Posterior vena cava (tissue), 2 donors: ENCODE data around the gene PTOV1. TPM values are rescaled to one million over a fixed set of nuclear protein-coding genes. Genes with fewer than 3 reads are reported as not detected.

Source experiments
- DNase-seq: peaks from one replicate; pipeline ENCODE4 v3.0.0-alpha.2; 2020; ENCODE audit warnings: low spot score
- intact Hi-C, 2 donors: fragments of 100-400 bp; cut with DNase I; formaldehyde crosslinking; loops; one replicate each; pipeline versions ENCODE4 v1.14.1 to v1.14.2; 2022 to 2023
- total RNA-seq, 2 donors: library from RNA; stranded (reverse); fragmentation: NEBNext Ultra II Directional; extraction: Animal tissue kit (Norgen Biotek cat#: 25700); gene quantifications; one replicate each; pipeline ENCODE4 v1.2.1, GENCODE V29; 2021
- donor health status: DM: yes; HTN: yes; CAD: no.
- donor health status: DM: yes; HTN: yes; CAD: no.

The PTOV1 gene
- total RNA-seq, 2 donors from 2014 or later: 78.7 to 95.2 TPM

DNA sequence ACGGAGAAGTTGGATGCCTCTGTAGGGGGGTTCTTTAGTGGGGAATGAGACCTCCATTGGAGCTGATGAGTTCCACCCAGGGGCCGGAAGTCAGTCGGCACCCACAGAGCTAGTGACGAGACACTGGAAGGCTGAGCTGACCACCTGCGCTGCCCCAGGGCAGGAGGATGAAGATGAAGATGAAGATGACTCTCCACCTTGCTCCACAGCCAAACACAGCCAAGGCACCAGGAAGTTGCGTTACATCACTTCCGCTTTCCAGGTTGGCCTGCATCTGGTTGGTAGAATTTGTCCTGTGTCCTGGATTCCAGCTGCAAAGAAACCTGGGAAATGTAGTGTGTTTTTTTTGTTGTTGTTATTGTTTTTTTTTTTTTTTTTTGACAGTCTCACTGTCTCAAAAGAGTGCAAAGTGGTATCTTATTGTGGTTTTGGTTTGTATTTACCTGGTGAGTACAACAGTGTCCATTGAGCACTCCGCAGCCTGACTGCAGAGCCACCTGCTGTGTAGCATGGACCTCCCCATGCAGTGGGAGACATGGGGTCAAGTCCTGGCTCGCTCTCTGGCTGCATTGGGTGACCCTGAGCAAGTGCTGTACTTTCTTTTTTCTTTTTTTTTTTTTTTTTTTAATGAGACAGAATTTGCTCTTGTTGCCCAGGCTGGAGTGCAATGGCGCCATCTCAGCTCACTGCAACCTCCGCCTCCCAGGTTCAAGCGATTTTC, 28.4 kb downstream of the PTOV1 start:
- intact Hi-C loops: no loop called here
- DNase-seq: no peak

DNA sequence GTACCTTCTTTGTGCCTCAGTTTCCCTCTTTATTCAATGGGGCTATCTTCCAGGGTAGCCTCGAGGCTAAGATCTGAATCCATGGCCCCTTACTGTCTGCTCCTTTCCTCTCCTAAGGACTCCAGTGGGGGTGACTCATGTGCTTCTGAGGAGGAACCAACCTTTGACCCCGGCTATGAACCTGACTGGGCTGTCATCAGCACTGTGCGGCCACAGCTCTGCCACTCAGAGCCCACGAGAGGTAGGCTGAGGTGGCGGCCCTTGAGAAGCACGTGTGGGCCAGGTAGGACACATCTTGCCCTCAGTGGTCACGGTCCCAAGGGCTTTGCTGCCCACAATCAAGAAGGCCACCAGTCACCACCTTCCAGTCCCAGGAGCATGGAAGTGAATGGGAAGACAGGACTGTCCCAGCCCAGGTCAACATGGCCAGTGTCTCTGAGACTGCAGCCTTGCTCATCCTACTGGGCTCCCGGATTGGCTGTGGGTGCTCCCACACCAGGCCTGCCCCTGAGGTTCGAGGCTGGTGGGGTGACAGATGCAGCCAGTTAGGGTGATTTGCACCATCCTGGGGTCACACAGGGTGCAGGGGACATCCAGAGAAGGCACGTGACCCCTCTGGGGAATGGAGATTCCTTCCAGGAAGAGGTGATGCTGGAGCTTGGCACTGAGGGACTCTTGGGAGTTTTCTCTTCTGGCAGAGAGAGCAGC, 29.4 kb downstream of the PTOV1 start:
- peak; percentile 66 for DNase-seq
- intact Hi-C loops: no loop called here

DNA sequence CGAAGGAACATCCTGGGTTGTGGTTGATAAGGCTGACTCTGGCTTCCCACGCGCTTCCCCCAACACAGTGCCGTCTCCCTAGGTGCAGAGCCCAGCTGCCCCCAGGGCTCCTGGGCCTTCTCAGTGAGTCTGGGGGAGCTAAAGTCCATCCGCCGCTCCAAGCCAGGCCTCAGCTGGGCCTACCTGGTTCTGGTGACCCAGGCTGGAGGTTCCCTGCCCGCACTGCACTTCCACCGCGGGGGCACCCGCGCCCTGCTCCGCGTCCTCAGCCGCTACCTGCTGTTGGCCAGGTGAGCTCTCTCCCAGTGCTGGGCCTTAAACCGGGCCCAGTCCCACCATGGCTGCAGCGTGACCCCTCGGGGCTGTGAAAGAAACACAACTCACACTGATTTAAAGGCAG, 30.2 kb downstream of the PTOV1 start:
- DNase-seq: no peak
- intact Hi-C loops: no loop called here

DNA sequence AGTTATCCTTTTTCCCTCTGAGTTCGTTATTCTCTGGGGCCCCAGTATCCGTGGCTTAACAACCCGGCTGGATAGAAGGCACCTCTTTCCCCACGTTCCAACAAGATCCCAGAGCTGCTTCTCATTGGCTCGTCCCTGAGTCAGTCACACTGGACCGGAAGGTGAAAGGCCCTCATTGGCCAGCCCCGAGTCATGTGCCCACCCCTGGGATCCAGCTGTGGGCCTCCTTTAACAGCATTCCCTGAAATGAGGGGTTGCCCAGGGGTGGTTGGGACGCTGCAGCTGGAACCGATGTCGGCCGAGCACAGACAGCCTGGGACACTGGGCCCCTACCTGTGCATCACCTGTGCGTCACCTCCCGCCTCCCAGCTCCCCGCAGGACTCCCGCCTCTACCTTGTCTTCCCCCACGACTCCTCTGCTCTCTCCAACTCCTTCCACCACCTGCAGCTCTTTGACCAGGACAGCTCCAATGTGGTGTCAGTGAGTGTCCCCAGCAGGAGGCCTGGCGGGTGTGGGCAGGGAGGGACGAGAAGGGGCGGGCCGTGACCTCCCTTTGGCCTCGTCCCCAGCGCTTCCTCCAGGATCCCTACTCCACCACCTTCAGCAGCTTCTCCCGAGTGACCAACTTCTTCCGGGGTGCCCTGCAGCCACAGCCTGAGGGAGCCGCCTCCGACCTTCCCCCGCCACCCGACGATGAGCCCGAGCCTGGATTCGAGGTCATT, 30.9 kb downstream of the PTOV1 start:
- no peak for DNase-seq
- intact Hi-C loops: no loop called here

DNA sequence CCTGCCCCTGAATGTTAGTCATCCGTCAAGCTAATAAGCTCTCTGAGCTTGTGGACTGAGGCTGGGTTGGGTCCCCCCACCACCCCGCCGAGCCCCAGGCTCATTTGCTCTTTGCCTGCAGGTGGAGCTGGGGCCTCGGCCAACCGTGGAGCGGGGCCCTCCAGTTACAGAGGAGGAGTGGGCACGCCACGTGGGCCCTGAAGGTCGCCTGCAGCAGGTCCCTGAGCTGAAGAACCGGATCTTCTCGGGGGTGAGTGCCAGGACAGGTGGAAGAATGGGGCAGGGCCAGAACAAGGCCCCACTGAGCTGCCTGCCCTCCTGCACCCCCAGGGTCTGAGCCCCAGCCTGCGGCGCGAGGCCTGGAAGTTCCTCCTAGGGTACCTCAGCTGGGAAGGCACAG, 31.7 kb downstream of the PTOV1 start:
- intact Hi-C loops: no loop called here

DNA sequence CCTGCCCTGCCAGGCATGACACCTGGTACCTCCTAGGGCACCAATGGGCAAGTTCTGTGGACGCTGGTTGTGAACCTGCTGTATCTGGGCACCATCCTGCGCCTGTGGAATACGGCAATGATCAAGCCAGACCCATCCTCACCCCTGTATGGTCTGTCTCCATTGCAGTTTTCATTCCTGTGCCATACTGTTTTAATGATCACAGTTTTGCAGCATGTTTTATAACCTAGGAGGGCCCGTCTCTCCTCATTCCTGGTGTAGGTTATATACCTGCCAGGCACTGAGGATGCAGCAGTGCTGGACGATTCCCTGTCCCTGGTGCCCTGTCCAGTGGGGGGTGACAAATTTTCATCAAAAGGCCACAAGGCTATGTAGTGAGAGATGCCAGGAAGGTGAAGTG, 32.1 kb downstream of the PTOV1 start:
- no peak for DNase-seq
- intact Hi-C loops: no loop called here

More for the DNA sequence above, 31.7 kb downstream of the PTOV1 start:
- DNase-seq: no peak

DNA sequence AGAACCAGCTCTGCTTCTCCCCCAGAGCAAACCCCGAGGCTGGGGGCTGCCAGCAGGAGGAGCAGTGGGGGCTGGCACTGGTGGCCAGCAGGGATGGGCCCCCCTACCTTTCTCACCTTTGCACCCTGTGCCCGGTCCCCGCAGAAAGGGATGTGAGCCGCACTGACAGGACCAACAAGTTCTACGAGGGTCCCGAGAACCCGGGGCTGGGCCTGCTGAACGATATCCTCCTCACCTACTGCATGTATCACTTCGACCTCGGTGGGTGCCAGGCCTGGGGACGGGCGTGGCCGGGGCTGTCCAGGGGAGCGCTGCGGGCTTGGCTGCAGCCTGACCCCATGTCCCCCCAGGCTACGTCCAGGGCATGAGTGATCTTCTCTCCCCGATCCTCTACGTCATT, 33.1 kb downstream of the PTOV1 start:
- no peak for DNase-seq
- intact Hi-C loops: no loop called here

DNA sequence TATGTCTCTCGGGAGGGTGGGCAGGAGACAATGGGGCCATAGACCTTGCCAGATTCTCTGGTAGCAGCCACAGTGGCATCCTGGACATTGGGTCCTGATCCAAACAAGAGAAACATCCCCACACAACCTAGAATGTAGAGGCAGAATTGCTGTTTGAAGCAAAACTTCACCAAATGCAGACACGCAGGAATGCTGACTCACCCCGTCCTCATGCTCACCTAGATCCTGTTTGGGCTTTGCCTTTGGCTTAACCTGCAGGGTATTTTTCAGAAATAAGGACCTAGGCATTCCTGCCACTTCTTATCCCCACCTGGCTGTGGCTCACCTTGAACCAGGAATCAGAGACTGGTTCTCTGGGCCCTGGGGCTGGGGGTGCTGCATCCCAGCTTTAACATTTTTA, 33.8 kb downstream of the PTOV1 start:
- no peak for DNase-seq
- intact Hi-C loops: no loop called here

DNA sequence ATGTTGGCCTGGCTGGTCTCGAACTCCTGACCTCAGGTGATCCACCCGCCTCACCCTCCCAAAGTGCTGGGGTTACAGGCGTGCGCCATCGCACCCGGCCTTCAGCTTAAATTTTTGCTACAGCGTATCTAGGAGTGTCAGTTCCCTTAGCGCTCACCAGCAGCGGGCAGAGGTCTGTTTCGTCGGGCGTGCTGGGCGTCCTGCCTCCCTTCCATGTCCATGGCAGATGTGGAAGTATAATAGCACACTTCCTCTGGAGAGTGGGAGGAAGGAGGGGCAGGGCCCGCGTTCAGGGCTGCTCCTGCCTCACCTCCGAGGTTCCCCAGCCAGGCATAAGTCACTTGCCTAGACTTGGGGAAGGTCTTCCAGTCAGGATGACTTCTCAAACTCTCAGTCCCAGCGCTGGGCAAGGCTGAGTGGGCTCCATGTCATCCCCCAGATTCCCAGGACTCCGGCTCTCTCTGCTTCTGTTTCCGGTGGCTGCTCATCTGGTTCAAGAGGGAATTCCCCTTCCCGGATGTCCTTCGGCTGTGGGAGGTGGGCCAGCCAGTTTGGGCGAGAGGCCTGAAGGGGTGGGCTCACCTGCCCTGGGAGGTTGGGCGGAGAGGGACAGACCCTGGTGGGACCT, 36.2 kb downstream of the PTOV1 start:
- intact Hi-C loops: no loop called here
- no peak for DNase-seq

DNA sequence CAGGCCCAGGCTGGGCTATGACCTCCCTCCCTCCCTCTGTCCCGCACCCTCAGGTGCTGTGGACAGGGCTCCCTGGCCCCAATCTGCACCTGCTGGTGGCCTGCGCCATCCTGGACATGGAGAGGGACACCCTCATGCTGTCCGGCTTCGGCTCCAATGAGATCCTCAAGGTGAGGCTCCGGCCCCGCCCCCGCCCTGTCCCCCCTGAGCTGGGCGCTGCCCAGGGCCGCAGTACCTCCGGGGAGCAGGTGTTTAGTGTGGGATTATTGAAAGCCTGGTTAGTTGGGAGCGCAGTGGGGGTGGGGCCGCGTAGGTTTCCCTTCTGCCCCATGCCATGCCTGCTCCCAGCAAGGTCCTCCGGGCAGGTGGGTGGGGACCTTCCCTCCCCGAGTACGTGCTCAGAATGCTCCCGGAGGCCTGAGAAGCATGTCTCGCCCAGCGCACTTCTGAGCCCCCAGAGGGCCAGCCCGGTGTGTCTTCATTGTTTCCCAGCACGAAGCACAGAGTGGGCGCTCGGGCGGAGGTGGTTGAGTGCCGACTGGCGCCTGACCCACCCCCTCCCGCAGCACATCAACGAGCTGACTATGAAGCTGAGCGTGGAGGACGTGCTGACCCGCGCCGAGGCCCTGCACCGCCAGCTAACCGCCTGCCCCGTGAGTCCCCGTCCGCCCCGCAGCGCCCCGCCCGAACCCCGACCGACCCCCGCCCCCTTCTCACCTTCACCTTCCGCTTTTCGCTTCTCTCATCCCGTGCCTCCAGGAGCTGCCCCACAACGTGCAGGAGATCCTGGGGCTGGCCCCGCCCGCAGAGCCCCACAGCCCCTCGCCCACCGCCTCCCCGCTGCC, 36.9 kb downstream of the PTOV1 start:
- DNase-seq: no peak
- intact Hi-C loops: no loop called here

DNA sequence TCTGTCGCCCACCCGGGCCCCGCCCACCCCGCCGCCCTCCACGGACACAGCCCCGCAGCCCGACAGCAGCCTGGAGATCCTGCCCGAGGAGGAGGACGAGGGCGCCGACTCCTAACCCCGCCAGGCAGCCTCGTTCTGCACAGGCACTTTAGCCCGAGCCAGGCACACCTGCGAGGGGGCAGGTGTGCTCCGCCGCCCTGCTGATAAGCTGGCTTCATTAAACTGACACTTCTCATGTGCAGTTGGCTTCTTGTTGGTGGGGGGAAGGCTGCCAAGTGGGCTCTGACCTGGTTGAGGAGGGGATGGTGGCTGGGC, 37.5 kb downstream of the PTOV1 start:
- intact Hi-C loops: no loop called here
- DNase-seq: no peak

DNA sequence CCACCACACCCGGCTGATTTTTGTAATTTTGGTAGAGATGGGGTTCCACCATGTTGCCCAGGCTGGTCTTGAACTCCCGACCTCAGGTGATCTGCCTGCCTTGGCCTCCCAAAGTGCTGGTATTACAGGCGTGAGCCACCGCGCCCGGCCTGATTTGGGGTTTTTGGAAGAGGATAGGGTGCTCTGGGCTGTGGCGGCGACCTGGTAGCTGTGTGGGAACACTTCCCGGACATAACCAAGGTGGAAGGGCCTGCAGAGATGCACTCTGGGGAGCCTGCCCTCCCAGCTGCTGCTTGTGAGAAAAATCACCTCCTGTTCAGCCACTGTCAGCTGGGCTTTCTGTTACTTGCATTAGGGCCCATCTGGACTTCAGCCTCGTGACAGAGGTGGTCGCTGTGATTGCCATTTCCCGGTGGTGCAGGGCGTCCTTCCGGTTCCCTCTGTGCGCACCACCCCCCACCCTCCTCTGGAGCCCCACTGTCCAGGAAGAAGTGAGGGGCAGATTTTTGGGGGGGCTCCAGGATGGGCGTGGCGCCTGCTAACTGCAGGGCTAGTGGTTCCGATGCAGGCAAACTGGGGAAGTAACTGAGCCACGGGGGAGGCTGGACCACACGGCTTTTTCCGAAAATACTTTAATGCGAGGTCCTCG, 38.2 kb downstream of the PTOV1 start:
- DNase-seq: no peak

DNA sequence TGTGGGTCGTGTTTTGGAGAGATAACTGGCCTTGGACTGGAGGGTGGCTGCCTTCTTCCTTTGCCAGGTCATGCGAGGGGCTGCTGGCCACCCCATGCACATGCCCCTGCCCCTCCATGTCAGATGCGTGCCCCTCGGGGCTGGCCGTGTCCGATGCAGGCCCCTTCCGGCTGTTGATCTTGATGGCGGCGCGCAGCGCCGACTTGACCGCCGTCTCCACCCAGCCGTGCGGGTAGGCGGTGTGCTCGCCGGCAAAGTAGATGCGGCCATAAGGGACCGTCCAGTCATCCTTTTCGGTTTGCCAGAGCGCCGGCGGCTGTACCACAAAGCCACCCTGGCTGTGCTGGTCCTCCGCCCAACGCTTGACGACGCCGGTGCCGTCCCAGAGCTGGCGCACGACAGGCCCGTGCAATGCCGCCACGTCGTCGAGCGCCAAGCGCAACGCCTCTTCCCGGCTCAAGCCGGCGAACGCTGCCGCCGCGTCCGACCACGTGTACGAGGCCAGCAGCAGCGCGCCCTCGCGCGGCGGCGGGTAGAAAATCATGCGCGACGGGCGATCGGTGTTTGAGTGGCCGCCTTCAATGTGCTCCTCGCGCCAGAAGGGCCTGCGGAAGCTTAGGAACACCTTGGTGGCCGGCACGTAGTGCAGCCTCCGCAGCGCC, 38.9 kb downstream of the PTOV1 start:
- DNase-seq: peak; percentile 94
- intact Hi-C loops: no loop called here

More for the DNA sequence above, 38.2 kb downstream of the PTOV1 start:
- intact Hi-C loops: no loop called here

DNA sequence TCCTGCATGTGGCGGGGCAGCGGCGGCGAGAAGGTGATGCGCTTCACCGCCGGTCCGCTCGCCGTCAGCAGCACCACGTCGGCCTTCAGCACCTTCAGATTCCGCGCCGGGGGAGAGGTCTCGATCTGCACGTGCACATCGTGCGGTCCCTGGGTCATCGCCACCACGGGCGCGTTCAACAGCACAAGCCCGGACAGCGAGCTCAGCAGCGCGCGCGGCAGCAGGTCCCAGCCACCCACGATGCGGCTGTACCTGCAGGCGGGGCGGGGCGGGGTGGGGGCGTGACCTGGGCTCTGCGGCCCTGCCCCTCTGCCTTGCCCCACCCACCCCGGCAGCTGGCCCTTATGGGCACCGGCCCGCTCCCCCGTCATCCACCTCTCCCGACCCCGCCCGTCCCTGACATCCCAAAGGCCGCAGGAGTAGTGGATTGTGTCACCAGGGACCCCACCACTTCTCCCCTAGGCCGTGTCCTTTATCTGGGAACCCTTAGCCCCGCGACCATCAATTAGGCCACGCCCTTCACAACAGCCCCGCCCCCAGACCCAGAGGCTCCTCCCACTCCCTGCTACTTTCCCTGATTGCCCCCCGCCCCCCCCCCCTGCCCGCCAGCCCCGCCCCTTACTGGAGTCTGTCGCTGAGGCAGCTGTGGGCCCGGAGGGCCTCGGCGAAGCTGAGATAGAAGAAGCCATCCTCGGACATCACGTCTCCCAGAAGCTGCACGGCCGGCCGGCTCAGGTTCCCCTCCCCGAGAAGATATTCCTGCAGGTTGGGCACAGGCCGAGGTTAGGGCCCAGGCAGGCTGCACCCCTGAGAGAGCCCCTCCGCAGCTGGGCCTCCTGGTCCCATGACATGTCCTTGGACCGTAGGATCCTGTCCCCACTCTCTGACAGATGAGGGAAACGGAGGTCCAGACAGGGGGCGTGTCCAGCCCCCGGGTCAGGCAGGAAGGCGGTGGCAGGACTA, 39.7 kb downstream of the PTOV1 start:
- no peak for DNase-seq
- intact Hi-C loops: no loop called here

DNA sequence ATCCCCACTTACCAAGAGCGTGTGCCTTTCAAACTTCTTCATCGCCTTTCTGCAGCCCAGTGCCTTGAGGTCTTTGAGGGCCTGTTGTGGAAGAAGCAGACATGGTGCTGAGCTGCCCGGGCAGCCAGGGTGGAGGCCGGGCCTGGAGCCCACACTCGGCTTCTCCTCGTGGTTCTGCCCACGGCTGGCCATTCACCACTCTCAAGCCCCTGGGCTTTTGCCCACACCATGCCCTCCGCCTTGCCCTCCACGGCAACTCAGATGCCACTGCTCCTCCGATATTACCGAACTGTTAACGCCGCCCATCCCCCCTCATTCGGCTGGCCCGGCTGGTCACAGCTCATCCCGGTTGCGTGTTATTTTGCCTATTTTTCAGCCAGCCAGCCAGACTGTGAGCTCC, 40.4 kb downstream of the PTOV1 start:
- intact Hi-C loops: no loop called here
- no peak for DNase-seq

DNA sequence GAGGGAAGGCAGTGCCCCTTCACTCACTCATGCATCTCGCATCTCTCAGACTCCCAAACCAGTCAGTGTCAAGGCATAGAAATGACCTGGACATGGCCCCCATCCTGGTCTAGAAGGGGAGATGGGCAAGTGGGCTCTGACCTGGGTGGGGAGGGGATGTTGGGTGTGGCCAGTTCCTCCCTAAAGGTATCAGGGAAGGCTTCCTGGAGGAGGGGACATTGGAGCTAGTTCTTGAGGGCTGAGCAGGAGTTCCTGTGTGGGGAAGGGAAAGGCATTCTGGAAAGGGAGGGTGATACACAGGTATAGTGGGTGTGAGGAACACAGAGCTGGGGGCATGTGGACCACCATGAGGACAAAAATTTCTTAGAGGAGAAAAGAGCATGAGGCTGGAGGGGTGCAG, 41.8 kb downstream of the PTOV1 start:
- intact Hi-C loops: no loop called here
- no peak for DNase-seq

DNA sequence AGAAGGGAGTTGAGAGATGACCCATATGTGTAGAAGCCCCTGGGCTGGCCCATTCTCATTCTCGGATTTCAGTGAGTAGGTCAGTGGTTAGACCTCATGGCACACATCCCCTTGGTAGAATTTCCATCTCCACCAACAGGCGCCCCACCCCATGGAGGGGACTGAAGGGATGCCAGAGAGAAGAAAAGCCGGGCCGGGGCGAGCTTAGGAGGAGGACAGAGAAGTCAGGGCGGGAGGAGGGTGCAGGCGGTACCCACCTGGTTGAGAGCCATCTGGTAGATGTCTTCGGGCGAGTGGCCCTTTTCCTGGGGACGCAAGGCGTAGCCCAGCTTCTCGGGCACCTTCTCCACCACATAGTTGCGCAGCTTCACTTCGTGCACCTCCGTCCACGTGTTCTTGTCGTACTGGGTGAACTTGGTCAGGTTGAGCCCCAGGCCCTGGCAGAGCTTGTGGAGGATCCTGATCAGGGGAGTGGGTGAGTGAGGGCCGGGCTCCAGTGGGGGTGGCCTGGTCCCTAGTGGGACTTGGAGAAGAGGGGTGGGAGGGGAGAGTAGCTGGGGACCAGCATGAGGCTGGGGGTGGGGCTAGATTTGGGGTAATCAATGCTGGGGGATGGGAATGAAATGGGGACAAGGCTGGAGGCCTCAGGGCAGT, 43.2 kb downstream of the PTOV1 start:
- no peak for DNase-seq
- intact Hi-C loops: no loop called here
